ENCODE data around the gene C10orf143.
A peak's percentile ranks its signal among the peaks of the same experiment; 100 is the strongest.

GRCh38 chr10:130110246-130111112 lies at the start of gene C10orf143:
- TF ChIP-seq POLR2AphosphoS5 (IDR thresholded peaks at IDR 0.05) (peak; percentile 53 to 87 (median 82)), CTCF (IDR thresholded peaks at IDR 0.05) (no peak), POLR2A (IDR thresholded peaks at IDR 0.05) (peak in 1 of 4 donors; percentile 58)

Measured in stomach (tissue), 4 donors.